Measurements from ENCODE around the gene MAVS.

MAVS gene

GRCh38 chr20:3915691-3916090 lies 69.1 kb downstream of the MAVS start:
- TF ChIP-seq CTCF (IDR thresholded peaks at IDR 0.05; ENCODE audit: control insufficient read depth, insufficient read depth, low read depth, low read length, missing control alignments): no peak
- no peak overlapping the region for H3K4me3 ChIP-seq (ENCODE audit: control insufficient read depth, low read depth, low read length)
- DNase-seq (ENCODE audit: low read depth): no peak

GRCh38 chr20:3916364-3916763 lies 69.7 kb downstream of the MAVS start:
- no peak for DNase-seq (ENCODE audit: low read depth)
- no peak overlapping the region for H3K4me3 ChIP-seq (ENCODE audit: control insufficient read depth, low read depth, low read length)
- no peak for TF ChIP-seq CTCF (IDR thresholded peaks at IDR 0.05; ENCODE audit: control insufficient read depth, insufficient read depth, low read depth, low read length, missing control alignments)

GRCh38 chr20:3919352-3919751 lies 72.7 kb downstream of the MAVS start:
- TF ChIP-seq CTCF (IDR thresholded peaks at IDR 0.05; ENCODE audit: control insufficient read depth, insufficient read depth, low read depth, low read length, missing control alignments): no peak
- no peak overlapping the region for H3K4me3 ChIP-seq (ENCODE audit: control insufficient read depth, low read depth, low read length)
- DNase-seq (ENCODE audit: low read depth): peak; percentile 47

- no peak for TF ChIP-seq CTCF (IDR thresholded peaks at IDR 0.05; ENCODE audit: control insufficient read depth, insufficient read depth, low read depth, low read length, missing control alignments)
- no peak for DNase-seq (ENCODE audit: low read depth)
- H3K4me3 ChIP-seq (ENCODE audit: control insufficient read depth, low read depth, low read length): no peak overlapping the region
Measured at GRCh38 chr20:3922223-3922982, 75.8 kb downstream of the MAVS start.

GRCh38 chr20:3922983-3923339 lies 76.3 kb downstream of the MAVS start:
- no peak for DNase-seq (ENCODE audit: low read depth)
- no peak for TF ChIP-seq CTCF (IDR thresholded peaks at IDR 0.05; ENCODE audit: control insufficient read depth, insufficient read depth, low read depth, low read length, missing control alignments)
- no peak overlapping the region for H3K4me3 ChIP-seq (ENCODE audit: control insufficient read depth, low read depth, low read length)

- TF ChIP-seq CTCF (IDR thresholded peaks at IDR 0.05; ENCODE audit: control insufficient read depth, insufficient read depth, low read depth, low read length, missing control alignments): no peak
- no peak overlapping the region for H3K4me3 ChIP-seq (ENCODE audit: control insufficient read depth, low read depth, low read length)
- no peak for DNase-seq (ENCODE audit: low read depth)
Measured at GRCh38 chr20:3923818-3924217, 77.2 kb downstream of the MAVS start.
